Upper lobe of right lung (tissue), 1 donor: ENCODE data around the gene KCNQ2. TPM values are rescaled to one million over a fixed set of nuclear protein-coding genes. Genes with fewer than 3 reads are reported as not detected.

Source experiments
- ATAC-seq: fragments of 200-7000 bp; cut with Tn5 transposase; one replicate; pipeline ENCODE4 v1.9.1; 2020; ENCODE audit warnings: mild to moderate bottlenecking, moderate library complexity
- DNase-seq: peaks from one replicate; pipeline ENCODE4 v3.0.0-alpha.2; 2020
- H3K27ac ChIP-seq: fragments of 200-600 bp; one replicate; pipeline ENCODE4 v1.8.0; 2022
- H3K27me3 ChIP-seq: fragments of 200-600 bp; one replicate; pipeline ENCODE4 v1.8.0; 2022; ENCODE audit warnings: mild to moderate bottlenecking
- H3K36me3 ChIP-seq: fragments of 200-600 bp; one replicate; pipeline ENCODE4 v1.8.0; 2022
- H3K4me1 ChIP-seq: fragments of 200-600 bp; one replicate; pipeline ENCODE4 v1.8.0; 2022
- H3K4me3 ChIP-seq: fragments of 200-600 bp; one replicate; pipeline ENCODE4 v1.8.0; 2022; ENCODE audit warnings: mild to moderate bottlenecking
- H3K9me3 ChIP-seq: fragments of 200-600 bp; one replicate; pipeline ENCODE4 v1.8.0; 2022
- CTCF ChIP-seq: fragments of 200-600 bp; IDR thresholded peaks from one replicate; pipeline ENCODE4 v1.8.0; 2022; ENCODE audit warnings: antibody characterized with exemption
- intact Hi-C: fragments of 100-400 bp; cut with DNase I; formaldehyde crosslinking; loops from one replicate; pipeline ENCODE4 v1.11.0; 2022
- total RNA-seq: library from RNA; stranded (reverse); fragmentation: NEBNext Ultra II Directional; extraction: Animal tissue kit (Norgen Biotek cat#: 25700); gene quantifications from one replicate; pipeline ENCODE4 v1.2.1, GENCODE V29; 2021
- donor health status: DM: no; HTN: yes; CAD: no; lungs with severe emphysema.

The KCNQ2 gene
- total RNA-seq, 1 donor from 2014 or later: not detected

- Histone ChIP-seq H3K27ac (no peak overlapping the region), H3K36me3 (no peaks in the 10 kb centered on the region), H3K9me3 (no peaks in the 10 kb centered on the region), H3K4me3 (no peak overlapping the region), H3K27me3 (peaks cover 62% of the 10 kb centered on the region), H3K4me1 (no peaks in the 10 kb centered on the region)
- intact Hi-C loops: no loop called here
- TF ChIP-seq CTCF: no peak
- ATAC-seq: no peak
- no peak for DNase-seq
Observed at GRCh38 chr20:63359937-63360849, 112.3 kb downstream of the KCNQ2 start.

GRCh38 chr20:63359164-63359934 lies 113.1 kb downstream of the KCNQ2 start:
- Histone ChIP-seq H3K9me3 (no peaks in the 10 kb centered on the region), H3K4me1 (no peaks in the 10 kb centered on the region), H3K4me3 (no peak overlapping the region), H3K27ac (no peak overlapping the region), H3K27me3 (peaks cover 60% of the 10 kb centered on the region), H3K36me3 (no peaks in the 10 kb centered on the region)
- no peak for ATAC-seq
- TF ChIP-seq CTCF: no peak
- intact Hi-C loops: no loop called here
- DNase-seq: no peak

GRCh38 chr20:63357921-63358905 lies 114.2 kb downstream of the KCNQ2 start:
- DNase-seq (no peak), ATAC-seq (no peak)
- H3K27me3 ChIP-seq: peaks cover 53% of the 10 kb centered on the region

GRCh38 chr20:63356931-63357879 lies 115.2 kb downstream of the KCNQ2 start:
- no peak for DNase-seq

More at GRCh38 chr20:63357921-63358905, 114.2 kb downstream of the KCNQ2 start:
- Histone ChIP-seq H3K4me1 (no peaks in the 10 kb centered on the region), H3K36me3 (no peaks in the 10 kb centered on the region), H3K9me3 (no peaks in the 10 kb centered on the region), H3K4me3 (no peak overlapping the region), H3K27ac (no peak overlapping the region)
- intact Hi-C loops: no loop called here
- no peak for TF ChIP-seq CTCF

More at GRCh38 chr20:63356931-63357879, 115.2 kb downstream of the KCNQ2 start:
- H3K27me3 ChIP-seq: peaks cover 43% of the 10 kb centered on the region
- TF ChIP-seq CTCF: no peak
- no peak for ATAC-seq
- H3K9me3 ChIP-seq: no peaks in the 10 kb centered on the region
- no peak overlapping the region for H3K4me3 ChIP-seq
- H3K4me1 ChIP-seq: no peaks in the 10 kb centered on the region
- no peak overlapping the region for H3K27ac ChIP-seq
- intact Hi-C loops: no loop called here
- no peaks in the 10 kb centered on the region for H3K36me3 ChIP-seq
